H1 (cell line): ENCODE results near the gene ATP2B3. TPM values are rescaled to one million over a fixed set of nuclear protein-coding genes. Genes with fewer than 3 reads are reported as not detected.
A peak's percentile ranks its signal among the peaks of the same experiment; 100 is the strongest.

Experiments used
- CTCF ChIA-PET: fragments of 300-600 bp; sonication (Branson Sonifier 250); formaldehyde crosslinking; loops from one replicate; lab custom pipeline; 2021; ENCODE audit not compliant: partially characterized antibody; lab: Charles Lee
- POLR2A ChIA-PET: fragments of 300-600 bp; sonication (Branson Sonifier 250); formaldehyde crosslinking; loops from one replicate; lab custom pipeline; 2021; ENCODE audit warnings: inconsistent platforms; ENCODE audit not compliant: partially characterized antibody; lab: Charles Lee
- DNase-seq, 2 experiments: peaks; one replicate each; pipeline versions ENCODE4 v3.0.0 to v3.0.0-alpha.2; 2010 to 2022; ENCODE audit warnings: low spot score in 2 of 2, low read depth in 1 of 2, mixed read lengths in 1 of 2
- FAIRE-seq: peaks from 2 replicates; lab custom pipeline; 2011; peaks lifted over from hg19 to GRCh38; lab: Jason Lieb, UNC
- H2AFZ ChIP-seq: 2 replicates; pipeline ENCODE4 v1.8.1; 2012; ENCODE audit warnings: low read length, inconsistent platforms
- H2AK5ac ChIP-seq: 2 replicates; pipeline ENCODE4 v1.6.1; 2013; ENCODE audit warnings: low read depth, low read length
- H2BK120ac ChIP-seq: replicated peaks from 2 replicates; pipeline ENCODE3; 2013; ENCODE audit warnings: low read depth, low read length, inconsistent platforms
- H2BK12ac ChIP-seq: 2 replicates; pipeline ENCODE4 v1.6.1; 2013; ENCODE audit warnings: low read depth, low read length
- H2BK15ac ChIP-seq: 2 replicates; pipeline ENCODE4 v1.6.1; 2013; ENCODE audit warnings: low read length
- H2BK20ac ChIP-seq: 2 replicates; pipeline ENCODE4 v1.6.1; 2013; ENCODE audit warnings: low read length
- H2BK5ac ChIP-seq: 2 replicates; pipeline ENCODE4 v1.6.1; 2013; ENCODE audit warnings: low read depth, low read length
- H3K14ac ChIP-seq: 2 replicates; pipeline ENCODE4 v1.6.1; 2013; ENCODE audit warnings: inconsistent platforms; ENCODE audit not compliant: insufficient read length
- H3K18ac ChIP-seq: 2 replicates; pipeline ENCODE4 v1.6.1; 2013; ENCODE audit warnings: low read length; ENCODE audit errors: extremely low read depth
- H3K23ac ChIP-seq: 2 replicates; pipeline ENCODE4 v1.6.1; 2013; ENCODE audit warnings: inconsistent platforms; ENCODE audit not compliant: insufficient read length
- H3K23me2 ChIP-seq: 2 replicates; pipeline ENCODE4 v1.6.1; 2013; ENCODE audit warnings: low read depth, low read length
- H3K27ac ChIP-seq: 2 replicates; pipeline ENCODE4 v1.6.1; 2011; ENCODE audit warnings: low read depth, low read length, inconsistent platforms
- H3K27me3 ChIP-seq, 4 experiments: replicated peaks in 1 of 4; 1 replicate in 1 of 4; 2 replicates in 3 of 4; pipeline versions ENCODE4 v1.6.1 to v1.8.1; 2011 to 2013; ENCODE audit warnings: low read length in 3 of 4, mild to moderate bottlenecking in 3 of 4, inconsistent platforms in 2 of 4, mixed read lengths in 2 of 4, moderate library complexity in 1 of 4; ENCODE audit not compliant: control insufficient read depth in 3 of 4, insufficient read depth in 3 of 4; ENCODE audit errors: extremely low read depth in 1 of 4
- H3K36me3 ChIP-seq, 4 experiments: 2 replicates each; pipeline versions ENCODE4 v1.6.1 to v1.8.1; 2011 to 2013; ENCODE audit warnings: mild to moderate bottlenecking in 4 of 4, low read length in 3 of 4, moderate library complexity in 2 of 4, control low read depth in 1 of 4, inconsistent platforms in 1 of 4; ENCODE audit not compliant: insufficient read depth in 4 of 4, control insufficient read depth in 2 of 4
- H3K4ac ChIP-seq: replicated peaks from 2 replicates; pipeline ENCODE3; 2013; ENCODE audit warnings: low read length, low read depth, mixed read lengths, inconsistent platforms; ENCODE audit not compliant: insufficient read length
- H3K4me1 ChIP-seq, 4 experiments: replicated peaks in 1 of 4; 1 replicate in 1 of 4; 2 replicates in 3 of 4; pipeline versions ENCODE4 v1.6.1 to v1.8.1; 2011 to 2013; ENCODE audit warnings: low read length in 3 of 4, inconsistent platforms in 2 of 4, mixed read lengths in 1 of 4; ENCODE audit not compliant: insufficient read depth in 4 of 4, control insufficient read depth in 3 of 4
- H3K4me2 ChIP-seq, 2 experiments: 2 replicates each; pipeline versions ENCODE4 v1.6.1 to v1.8.1; 2011 to 2013; ENCODE audit warnings: low read depth in 2 of 2, low read length in 2 of 2, control low read depth in 1 of 2, inconsistent platforms in 1 of 2, mild to moderate bottlenecking in 1 of 2; ENCODE audit not compliant: insufficient read depth in 1 of 2
- H3K4me3 ChIP-seq, 4 experiments: fragments of 200-600, 300-600 bp in 1 of 4; sonication (generic), shearing (Covaris generic), sonication (Bioruptor Twin) in 1 of 4; 2 replicates each; pipeline versions ENCODE4 v1.5.1 to v1.8.1; 2011 to 2016; ENCODE audit warnings: low read length in 4 of 4, low read depth in 3 of 4, control low read depth in 2 of 4, inconsistent platforms in 2 of 4, mild to moderate bottlenecking in 2 of 4, mixed read lengths in 1 of 4, moderate library complexity in 1 of 4; ENCODE audit not compliant: insufficient read depth in 2 of 4; ENCODE audit errors: extremely low read depth in 1 of 4
- H3K56ac ChIP-seq: replicated peaks from 2 replicates; pipeline ENCODE3; 2013; ENCODE audit warnings: low read depth, mild to moderate bottlenecking, mixed read lengths, low read length, inconsistent platforms; ENCODE audit not compliant: insufficient read length
- H3K79me1 ChIP-seq: 2 replicates; pipeline ENCODE4 v1.6.1; 2013; ENCODE audit warnings: low read depth, low read length, control low read depth
- H3K79me2 ChIP-seq, 2 experiments: 2 replicates each; pipeline versions ENCODE4 v1.6.1 to v1.8.1; 2012 to 2013; ENCODE audit warnings: low read length in 2 of 2, mild to moderate bottlenecking in 2 of 2, inconsistent platforms in 1 of 2; ENCODE audit not compliant: insufficient read depth in 2 of 2, control insufficient read depth in 1 of 2
- H3K9ac ChIP-seq, 4 experiments: replicated peaks in 1 of 4; 1 replicate in 1 of 4; 2 replicates in 3 of 4; pipeline versions ENCODE4 v1.6.1 to v1.8.1; 2011 to 2013; ENCODE audit warnings: low read depth in 3 of 4, low read length in 3 of 4, control low read depth in 2 of 4, mild to moderate bottlenecking in 2 of 4, moderate library complexity in 2 of 4, inconsistent platforms in 1 of 4; ENCODE audit errors: extremely low read depth in 1 of 4
- H3K9me3 ChIP-seq, 2 experiments: 2 replicates each; pipeline versions ENCODE4 v1.6.1 to v1.8.1; 2012 to 2013; ENCODE audit warnings: mild to moderate bottlenecking in 2 of 2, moderate library complexity in 2 of 2, control low read depth in 1 of 2, inconsistent platforms in 1 of 2, low read depth in 1 of 2, low read length in 1 of 2, mixed read lengths in 1 of 2; ENCODE audit not compliant: insufficient read depth in 2 of 2
- H4K20me1 ChIP-seq, 2 experiments: replicated peaks in 1 of 2; 2 replicates each; pipeline versions ENCODE3 to v1.8.1; 2011 to 2013; ENCODE audit warnings: inconsistent platforms in 2 of 2, low read length in 2 of 2, mild to moderate bottlenecking in 1 of 2; ENCODE audit not compliant: insufficient read depth in 2 of 2, control insufficient read depth in 1 of 2
- H4K5ac ChIP-seq: 2 replicates; pipeline ENCODE4 v1.6.1; 2013; ENCODE audit warnings: low read length, low read depth, mixed read lengths, inconsistent platforms; ENCODE audit not compliant: insufficient read length
- H4K8ac ChIP-seq: 2 replicates; pipeline ENCODE4 v1.8.0; 2013; ENCODE audit warnings: mild to moderate bottlenecking, moderate library complexity, low read length, inconsistent platforms; ENCODE audit not compliant: insufficient read depth; ENCODE audit errors: extremely low read depth
- H4K91ac ChIP-seq: replicated peaks from 2 replicates; pipeline ENCODE3; 2013; ENCODE audit warnings: low read length, mixed read lengths, inconsistent platforms; ENCODE audit not compliant: insufficient read length
- CBX5 ChIP-seq: fragments of 300-800, 300-1000 bp; sonication (generic); IDR thresholded peaks from 2 replicates; pipeline ENCODE4 v1.7.1; 2016; ENCODE audit warnings: antibody characterized with exemption, low read length, low read depth
- CBX8 ChIP-seq: fragments of 300-800, 300-1000 bp; sonication (generic); IDR thresholded peaks from 2 replicates; pipeline ENCODE4 v1.7.1; 2016; ENCODE audit warnings: low read depth, low read length, borderline replicate concordance
- CREB1 ChIP-seq: IDR thresholded peaks from 2 replicates; pipeline ENCODE4 v1.6.1; 2012; ENCODE audit warnings: inconsistent platforms
- CTCF ChIP-seq, 3 experiments: IDR thresholded peaks; 1 replicate in 2 of 3; 2 replicates in 1 of 3; pipeline versions ENCODE4 v1.5.1 to v1.6.1; 2011; ENCODE audit warnings: low read length in 3 of 3, mild to moderate bottlenecking in 3 of 3, inconsistent platforms in 2 of 3, low read depth in 1 of 3, moderate library complexity in 1 of 3; ENCODE audit not compliant: insufficient read depth in 1 of 3; ENCODE audit errors: control extremely low read depth in 1 of 3
- JUND ChIP-seq: IDR thresholded peaks from 2 replicates; pipeline ENCODE4 v1.6.1; 2011; ENCODE audit warnings: mild to moderate bottlenecking, improper control_type of control experiment, low read length
- NRF1 ChIP-seq: IDR thresholded peaks from 2 replicates; pipeline ENCODE4 v1.6.1; 2011; ENCODE audit warnings: mild to moderate bottlenecking, low read depth, low read length, improper control_type of control experiment
- TAF7 ChIP-seq: optimal IDR thresholded peaks from 2 replicates; pipeline ENCODE3; 2011; ENCODE audit warnings: low read depth, mild to moderate bottlenecking, inconsistent platforms, low read length, moderate library complexity, borderline replicate concordance
- TBP ChIP-seq: IDR thresholded peaks from 2 replicates; pipeline ENCODE4 v1.6.1; 2011; ENCODE audit warnings: low read depth, low read length, improper control_type of control experiment
- USF2 ChIP-seq: IDR thresholded peaks from 2 replicates; pipeline ENCODE4 v1.6.1; 2011; ENCODE audit warnings: low read length, improper control_type of control experiment
- WGBS, 2 experiments: shearing (Covaris generic) in 1 of 2; methylation state at CpG; one replicate each; pipeline versions ENCODE4 v1.1.6 to v1.1.7; 2013 to 2015; ENCODE audit warnings: low lambda C conversion rate in 2 of 2, mixed read lengths in 2 of 2, inconsistent platforms in 1 of 2, low coverage in 1 of 2, missing lambda C conversion rate in 1 of 2; ENCODE audit not compliant: insufficient replicate concordance in 2 of 2, insufficient coverage in 1 of 2, insufficient read length in 1 of 2; ENCODE audit errors: extremely low coverage in 1 of 2, missing lambda C conversion rate in 1 of 2; 5-methylcytosine and 5-hydroxymethylcytosine counted together
- polyA plus RNA-seq, 7 experiments: library from polyadenylated mRNA; depleted of rRNA in 3 of 7; stranded (reverse) in 5 of 7; unstranded in 2 of 7; fragments of >200 nt in 5 of 7; fragments of 200-250 nt in 2 of 7; gene quantifications; 1 replicate in 5 of 7; 2 replicates in 1 of 7; 4 replicates in 1 of 7; pipeline versions ENCODE4 v1.2.1 to v1.2.3, GENCODE V29; 2011 to 2013; ENCODE audit warnings: missing spikeins in 2 of 7, mixed read lengths in 2 of 7
- total RNA-seq: library from RNA; stranded (reverse); fragmentation: NEBNext Ultra II Directional; extraction: Animal tissue kit (Norgen Biotek cat#: 25700); gene quantifications from 2 replicates; pipeline ENCODE4 v1.2.1, GENCODE V29; 2021

Gene ATP2B3
- total and polyA plus RNA-seq, 2 of the 8 experiments (the other 6 are each of a cell fraction or from before 2014, with no cell fraction given), result 0.14 to 0.19 TPM

- H3K9me3 ChIP-seq, result no peaks in the 10 kb centered on the region
- TF ChIP-seq USF2 (no peak), CTCF (IDR thresholded peaks at IDR 0.05; ENCODE audit: control extremely low read depth in 1 of 3, insufficient read depth in 1 of 3, low read depth in 1 of 3, low read length in 3 of 3) (peak in 2 of 3 experiments; percentile 74 to 76; a peak in 3 of 4 replicates), TBP (no peak), CBX8 (no peak), CBX5 (no peak), TAF7 (no peak), NRF1 (no peak), CREB1 (0 out of 2 replicates have a peak, but pooled peaks have one; percentile 16), JUND (no peak)
Observed at GRCh38 chrX:153554519-153555167, 37.2 kb downstream of the ATP2B3 start.

More at GRCh38 chrX:153554519-153555167, 37.2 kb downstream of the ATP2B3 start:
- Histone ChIP-seq H3K4me3 (no peak overlapping the region), H3K27me3 (no peaks in the 10 kb centered on the region; a peak in 1 of 7 replicates), H3K27ac (no peak overlapping the region), H2BK20ac (no peak overlapping the region), H3K79me1 (no peaks in the 10 kb centered on the region), H3K14ac (no peak overlapping the region), H3K9ac (no peak overlapping the region), H3K18ac (no peak overlapping the region), H3K4me1 (no peaks in the 10 kb centered on the region), H3K4ac (no peak overlapping the region), H2BK12ac (no peak overlapping the region), H2AFZ (no peak overlapping the region), H2AK5ac (no peak overlapping the region), H4K5ac (no peak overlapping the region), H3K56ac (no peak overlapping the region), H4K20me1 (no peaks in the 10 kb centered on the region), H3K23ac (no peak overlapping the region), H3K79me2 (no peaks in the 10 kb centered on the region), H4K8ac (no peak overlapping the region), H4K91ac (no peak overlapping the region), H2BK5ac (no peak overlapping the region), H3K4me2 (no peak overlapping the region), H3K36me3 (no peaks in the 10 kb centered on the region), H3K23me2 (no peaks in the 10 kb centered on the region), H2BK15ac (no peak overlapping the region), H2BK120ac (no peak overlapping the region)
- DNase-seq (peak in 1 of 2 experiments; percentile 69), FAIRE-seq (peak; percentile 88)
- CTCF ChIA-PET, result interaction anchor here (0.8 to 7.9 kb wide), 17 partner anchors 10 to 114 kb away, joined by 3 to 51 read pairs (median 5); partner anchors contain the start of gene DUSP9
- WGBS, 2 experiments, result 67% methylated on average over 10 of the region's 17 CpGs; no CpG with 5 or more reads in 1 of the 2 experiments
- POLR2A ChIA-PET, result interaction anchor here (0.8 kb wide), 1 partner anchor 31 kb away, joined by 3 read pairs; no protein-coding TSS in a partner anchor
